H9 (cell line): ENCODE data around the gene ELFN1. TPM values are rescaled to one million over a fixed set of nuclear protein-coding genes. Genes with fewer than 3 reads are reported as not detected.

Experiments
- DNase-seq: peaks from one replicate; pipeline ENCODE4 v3.0.0-alpha.2; 2017
- H2AFZ ChIP-seq: one replicate; pipeline ENCODE4 v1.6.1; 2013; ENCODE audit warnings: mild to moderate bottlenecking, low read length, control low read depth, moderate library complexity
- H2AK5ac ChIP-seq: 2 replicates; pipeline ENCODE4 v1.6.1; 2013; ENCODE audit warnings: low read length, control low read depth, mixed read lengths; ENCODE audit not compliant: insufficient read length
- H2BK120ac ChIP-seq: one replicate; pipeline ENCODE4 v1.6.1; 2013; ENCODE audit warnings: low read depth, mild to moderate bottlenecking, low read length, control low read depth, inconsistent platforms; ENCODE audit not compliant: poor library complexity, severe bottlenecking
- H2BK12ac ChIP-seq: 2 replicates; pipeline ENCODE4 v1.6.1; 2013; ENCODE audit warnings: low read length, control low read depth, mixed read lengths, low read depth; ENCODE audit not compliant: insufficient read length
- H2BK15ac ChIP-seq: 2 replicates; pipeline ENCODE4 v1.6.1; 2013; ENCODE audit warnings: low read depth, low read length, control low read depth
- H2BK20ac ChIP-seq: one replicate; pipeline ENCODE4 v1.6.1; 2013; ENCODE audit warnings: low read depth, mild to moderate bottlenecking, low read length, control low read depth, inconsistent platforms; ENCODE audit not compliant: poor library complexity, severe bottlenecking
- H2BK5ac ChIP-seq: 2 replicates; pipeline ENCODE4 v1.6.1; 2013; ENCODE audit warnings: low read length, control low read depth, mixed read lengths; ENCODE audit not compliant: insufficient read length
- H3K14ac ChIP-seq: 2 replicates; pipeline ENCODE4 v1.6.1; 2013; ENCODE audit warnings: low read length, control low read depth; ENCODE audit not compliant: insufficient read depth
- H3K18ac ChIP-seq: 2 replicates; pipeline ENCODE4 v1.6.1; 2013; ENCODE audit warnings: low read depth, mild to moderate bottlenecking, mixed read lengths, low read length, control low read depth; ENCODE audit not compliant: insufficient read length
- H3K23ac ChIP-seq: 2 replicates; pipeline ENCODE4 v1.6.1; 2013; ENCODE audit warnings: low read length, control low read depth, mixed read lengths, low read depth; ENCODE audit not compliant: insufficient read length
- H3K23me2 ChIP-seq: 2 replicates; pipeline ENCODE4 v1.6.1; 2013; ENCODE audit warnings: low read depth, mild to moderate bottlenecking, mixed read lengths, low read length, control low read depth; ENCODE audit not compliant: insufficient read length, poor library complexity, severe bottlenecking
- H3K27ac ChIP-seq: 2 replicates; pipeline ENCODE4 v1.5.1; 2013; ENCODE audit warnings: low read length, control low read depth, mixed read lengths, low read depth; ENCODE audit not compliant: insufficient read length
- H3K27me3 ChIP-seq: 2 replicates; pipeline ENCODE4 v1.6.1; 2013; ENCODE audit warnings: low read length, control low read depth, inconsistent platforms; ENCODE audit not compliant: insufficient read depth
- H3K4ac ChIP-seq: 2 replicates; pipeline ENCODE4 v1.6.1; 2013; ENCODE audit warnings: low read depth, mild to moderate bottlenecking, control low read depth, inconsistent platforms, low read length, moderate library complexity
- H3K4me1 ChIP-seq: 2 replicates; pipeline ENCODE4 v1.6.1; 2013; ENCODE audit warnings: low read length, control low read depth, inconsistent platforms; ENCODE audit not compliant: insufficient read depth
- H3K4me2 ChIP-seq: 2 replicates; pipeline ENCODE4 v1.6.1; 2013; ENCODE audit warnings: low read length, control low read depth, mixed read lengths; ENCODE audit not compliant: insufficient read length, insufficient read depth
- H3K56ac ChIP-seq: 2 replicates; pipeline ENCODE4 v1.6.1; 2013; ENCODE audit warnings: low read depth, mild to moderate bottlenecking, mixed read lengths, low read length, control low read depth; ENCODE audit not compliant: insufficient read length
- H3K79me1 ChIP-seq: 2 replicates; pipeline ENCODE4 v1.6.1; 2013; ENCODE audit warnings: low read depth, mild to moderate bottlenecking, moderate library complexity, low read length, control low read depth, inconsistent platforms; ENCODE audit not compliant: insufficient read depth, poor library complexity, severe bottlenecking
- H3K79me2 ChIP-seq: 2 replicates; pipeline ENCODE4 v1.6.1; 2013; ENCODE audit warnings: low read length, control low read depth, inconsistent platforms; ENCODE audit not compliant: insufficient read depth
- H3K9ac ChIP-seq: 2 replicates; pipeline ENCODE4 v1.6.1; 2013; ENCODE audit warnings: low read length, control low read depth, mixed read lengths; ENCODE audit not compliant: insufficient read length; ENCODE audit errors: extremely low read depth
- H3K9me3 ChIP-seq: one replicate; pipeline ENCODE4 v1.6.1; 2013; ENCODE audit warnings: low read depth, low read length, inconsistent platforms; ENCODE audit not compliant: control insufficient read depth
- H3T11ph ChIP-seq: one replicate; pipeline ENCODE4 v1.6.1; 2013; ENCODE audit warnings: mild to moderate bottlenecking, low read length, control low read depth, inconsistent platforms
- H4K20me1 ChIP-seq: one replicate; pipeline ENCODE4 v1.6.1; 2013; ENCODE audit not compliant: control insufficient read depth, insufficient read length, insufficient read depth
- H4K5ac ChIP-seq: 2 replicates; pipeline ENCODE4 v1.6.1; 2013; ENCODE audit warnings: low read depth, mild to moderate bottlenecking, mixed read lengths, low read length, control low read depth; ENCODE audit not compliant: insufficient read length
- H4K8ac ChIP-seq: replicated peaks from 2 replicates; pipeline ENCODE4 v1.6.1; 2013; ENCODE audit warnings: low read length, control low read depth, mixed read lengths, low read depth; ENCODE audit not compliant: insufficient read length
- H4K91ac ChIP-seq: 2 replicates; pipeline ENCODE4 v1.6.1; 2013; ENCODE audit warnings: low read depth, mild to moderate bottlenecking, moderate library complexity, mixed read lengths, low read length, control low read depth; ENCODE audit not compliant: insufficient read length
- H3K27ac Mint-ChIP-seq, 3 experiments: 2 replicates in 2 of 3; 3 replicates in 1 of 3; pipeline ENCODE4 v1.8.0; 2020 to 2021; ENCODE audit warnings: mixed read lengths in 3 of 3, mild to moderate bottlenecking in 1 of 3, moderate library complexity in 1 of 3
- H3K27me3 Mint-ChIP-seq: 2 replicates; pipeline ENCODE4 v1.8.0; 2021; ENCODE audit warnings: low read depth, mild to moderate bottlenecking, moderate library complexity, mixed read lengths
- H3K36me3 Mint-ChIP-seq, 3 experiments: 2 replicates in 2 of 3; 3 replicates in 1 of 3; pipeline ENCODE4 v1.8.0; 2020 to 2021; ENCODE audit warnings: low read depth in 3 of 3, mixed read lengths in 3 of 3; ENCODE audit not compliant: insufficient read depth in 1 of 3
- H3K4me1 Mint-ChIP-seq, 2 experiments: 2 replicates each; pipeline ENCODE4 v1.8.0; 2020; ENCODE audit warnings: mixed read lengths in 2 of 2
- H3K4me3 Mint-ChIP-seq, 2 experiments: 2 replicates in 1 of 2; 3 replicates in 1 of 2; pipeline ENCODE4 v1.8.0; 2020 to 2021; ENCODE audit warnings: mild to moderate bottlenecking in 2 of 2, mixed read lengths in 2 of 2, moderate library complexity in 1 of 2
- H3K9me3 Mint-ChIP-seq, 2 experiments: 2 replicates in 1 of 2; 3 replicates in 1 of 2; pipeline ENCODE4 v1.8.0; 2020; ENCODE audit warnings: mild to moderate bottlenecking in 2 of 2, mixed read lengths in 2 of 2, moderate library complexity in 1 of 2
- WGBS: extraction: QIAGEN DNeasy Blood & Tissue Kit; methylation state at CpG from one replicate; pipeline ENCODE4 v1.1.7; 2013; ENCODE audit warnings: missing lambda C conversion rate, low lambda C conversion rate, mixed read lengths; ENCODE audit not compliant: insufficient read length; ENCODE audit errors: extremely low coverage; 5-methylcytosine and 5-hydroxymethylcytosine counted together
- total RNA-seq: library from RNA; stranded (reverse); gene quantifications from 2 replicates; pipeline ENCODE4 v1.2.1, GENCODE V29; 2021
- TF ChIP-seq, protein P1 (sequence below): fragments of 200-600 bp; sonication (generic); conservative IDR thresholded peaks from 3 replicates; pipeline ENCODE4 v1.8.0; 2021; ENCODE audit warnings: antibody characterized with exemption, mild to moderate bottlenecking

The ELFN1 gene
- total RNA-seq, 1 experiment from 2014 or later: 3.7 TPM

DNA sequence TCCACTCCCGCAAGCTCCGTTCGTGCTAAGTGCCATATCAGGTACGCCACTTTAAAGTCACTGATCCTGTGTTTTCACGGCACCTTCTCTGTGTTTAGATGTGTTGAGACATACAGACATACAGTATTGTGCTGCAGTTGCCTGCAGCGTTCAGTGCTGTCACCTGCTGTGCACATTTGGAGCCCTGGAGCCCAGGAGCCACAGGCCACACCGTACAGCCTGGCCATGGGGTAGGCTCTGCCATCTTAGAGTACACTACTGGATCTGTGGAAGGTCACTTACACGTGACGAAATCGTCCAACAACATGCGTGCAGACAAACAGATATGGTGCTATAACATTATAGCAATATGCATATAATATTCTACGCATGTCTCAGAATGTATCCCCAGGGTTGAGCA lies 111.3 kb downstream of the ELFN1 start:
- Histone ChIP-seq H3K9me3 (peaks cover 7% of the 10 kb centered on the region), H3K27ac (no peak overlapping the region), H2BK15ac (no peak overlapping the region), H3K56ac (no peak overlapping the region), H3K79me1 (no peaks in the 10 kb centered on the region), H3K23me2 (no peaks in the 10 kb centered on the region), H3K79me2 (no peaks in the 10 kb centered on the region), H3K4me2 (no peak overlapping the region), H4K5ac (no peak overlapping the region), H4K91ac (no peak overlapping the region), H3K4ac (no peak overlapping the region), H2BK12ac (no peak overlapping the region), H4K8ac (no peak overlapping the region), H2BK20ac (no peak overlapping the region), H4K20me1 (no peaks in the 10 kb centered on the region), H3K4me1 (no peaks in the 10 kb centered on the region), H2AK5ac (no peak overlapping the region), H3K18ac (no peak overlapping the region), H3K9ac (no peak overlapping the region), H3K23ac (no peak overlapping the region), H3K14ac (no peak overlapping the region), H2AFZ (no peak overlapping the region), H3T11ph (no peak overlapping the region), H2BK5ac (no peak overlapping the region), H2BK120ac (no peak overlapping the region), H3K27me3 (no peaks in the 10 kb centered on the region)
- Mint-ChIP-seq H3K4me1 (no peaks in the 10 kb centered on the region), H3K27me3 (peaks cover 22% of the 10 kb centered on the region), H3K9me3 (peaks cover 27 to 31% of the 10 kb centered on the region in 2 experiments), H3K4me3 (no peak overlapping the region), H3K27ac (no peak overlapping the region), H3K36me3 (peaks cover 4 to 10% (median 4%) of the 10 kb centered on the region in 3 experiments)
- no peak for DNase-seq
- WGBS: no CpG with 5 or more reads among the region's 12 CpGs
- TF ChIP-seq, protein P1, sequence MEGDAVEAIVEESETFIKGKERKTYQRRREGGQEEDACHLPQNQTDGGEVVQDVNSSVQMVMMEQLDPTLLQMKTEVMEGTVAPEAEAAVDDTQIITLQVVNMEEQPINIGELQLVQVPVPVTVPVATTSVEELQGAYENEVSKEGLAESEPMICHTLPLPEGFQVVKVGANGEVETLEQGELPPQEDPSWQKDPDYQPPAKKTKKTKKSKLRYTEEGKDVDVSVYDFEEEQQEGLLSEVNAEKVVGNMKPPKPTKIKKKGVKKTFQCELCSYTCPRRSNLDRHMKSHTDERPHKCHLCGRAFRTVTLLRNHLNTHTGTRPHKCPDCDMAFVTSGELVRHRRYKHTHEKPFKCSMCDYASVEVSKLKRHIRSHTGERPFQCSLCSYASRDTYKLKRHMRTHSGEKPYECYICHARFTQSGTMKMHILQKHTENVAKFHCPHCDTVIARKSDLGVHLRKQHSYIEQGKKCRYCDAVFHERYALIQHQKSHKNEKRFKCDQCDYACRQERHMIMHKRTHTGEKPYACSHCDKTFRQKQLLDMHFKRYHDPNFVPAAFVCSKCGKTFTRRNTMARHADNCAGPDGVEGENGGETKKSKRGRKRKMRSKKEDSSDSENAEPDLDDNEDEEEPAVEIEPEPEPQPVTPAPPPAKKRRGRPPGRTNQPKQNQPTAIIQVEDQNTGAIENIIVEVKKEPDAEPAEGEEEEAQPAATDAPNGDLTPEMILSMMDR: no peak
